ENCODE measurements around the gene BRI3BP. TPM values are rescaled to one million over a fixed set of nuclear protein-coding genes. Genes with fewer than 3 reads are reported as not detected.

BRI3BP gene
- total and polyA plus RNA-seq, 9 of the 15 experiments (the other 6 are each of a cell fraction or from before 2014, with no cell fraction given) = 12.3 to 25.0 (median 16.6) TPM

GRCh38 chr12:125049093-125049458 lies 55.6 kb downstream of the BRI3BP start:
- no peaks in the 10 kb centered on the region for H4K20me1 ChIP-seq (replicated peaks; ENCODE audit: control insufficient read depth, insufficient read depth, low read length)
- H2AFZ ChIP-seq (ENCODE audit: low read depth, low read length) = peak overlapping the region; percentile 44
- WGBS (ENCODE audit: insufficient coverage, low coverage, missing lambda C conversion rate) = 52% methylated on average over 15 of the region's 15 CpGs
- H3K36me3 ChIP-seq (ENCODE audit: control insufficient read depth, insufficient read depth, low read length) = no peaks in the 10 kb centered on the region
- in situ Hi-C loops (cut with MboI) = no loop called here
- DNase-seq (ENCODE audit: extremely low read depth in 1 of 4, low spot score in 3 of 4) (no peak), ATAC-seq (peak; percentile 40), FAIRE-seq (no peak)
- peak overlapping the region; percentile 32 for H3K4me3 ChIP-seq
- ChIA-PET CTCF (ENCODE audit: low intra/inter-chr PET ratio) (no interaction called here), POLR2A (interaction anchor here (1.0 to 1.5 kb wide), 2 partner anchors 13 to 132 kb away, joined by 5 to 7 read pairs; no protein-coding TSS in a partner anchor)
- intact Hi-C loops (cut with micrococcal nuclease) = loop anchor here (2.0 kb wide), 1 partner anchor 16 kb away; the partner anchor contains the start of gene AACS
- H3K79me2 ChIP-seq (ENCODE audit: control insufficient read depth, insufficient read depth, low read length) = no peaks in the 10 kb centered on the region
- H3K27ac ChIP-seq (ENCODE audit: extremely low read depth, low read depth, low read length) = peak overlapping the region; percentile 11; the same call in 2 of the 3 replicates
- TSS peak; percentile 77 for BruUV-seq (replicated peaks)
- no peaks in the 10 kb centered on the region for H3K9me1 ChIP-seq (ENCODE audit: control insufficient read depth, insufficient read depth, low read length)
- H3K9ac ChIP-seq (ENCODE audit: insufficient read depth in 1 of 2, low read depth in 2 of 2, low read length in 2 of 2) = peak overlapping the region in 1 of 2 experiments; percentile 60; a peak in 1 of 4 replicates
- no peaks in the 10 kb centered on the region for H3K9me3 ChIP-seq (replicated peaks; ENCODE audit: control insufficient read depth, insufficient read depth, low read depth, low read length)
- peak overlapping the region; percentile 69 for H3K4me2 ChIP-seq (ENCODE audit: insufficient read depth, low read length)
- peaks cover 2 to 9% of the 10 kb centered on the region in 2 experiments; a peak in 4 of 5 replicates for H3K4me1 ChIP-seq (replicated peaks in 1 of 2; ENCODE audit: control insufficient read depth in 2 of 2, insufficient read depth in 2 of 2, low read length in 2 of 2)
- peaks cover 0 to 12% of the 10 kb centered on the region in 2 experiments; a peak in 3 of 5 replicates for H3K27me3 ChIP-seq (ENCODE audit: control insufficient read depth in 2 of 2, insufficient read depth in 2 of 2, low read length in 2 of 2)
- TF ChIP-seq KDM1A (IDR thresholded peaks at IDR 0.05) (0 out of 4 replicates have a peak, but pooled peaks of 1 of the 2 experiments have one; percentile 28), FOSL1 (tag; conservative IDR thresholded peaks at IDR 0.05) (no peak), ERF (CRISPR knock-in tag; IDR thresholded peaks at IDR 0.05) (no peak), NFYB (IDR thresholded peaks at IDR 0.05; ENCODE audit: extremely low read depth, insufficient read length) (no peak), MYBL2 (IDR thresholded peaks at IDR 0.05; ENCODE audit: low read depth) (no peak), MYBL2 (CRISPR knock-in tag; IDR thresholded peaks at IDR 0.05; ENCODE audit: borderline replicate concordance) (no peak), FOXJ3 (CRISPR knock-in tag; IDR thresholded peaks at IDR 0.05) (no peak), NFIX (CRISPR knock-in tag; IDR thresholded peaks at IDR 0.05; ENCODE audit: low read depth) (no peak), ZC3H8 (IDR thresholded peaks at IDR 0.05) (no peak), ZNF830 (CRISPR knock-in tag; IDR thresholded peaks at IDR 0.05) (no peak), HNRNPLL (IDR thresholded peaks at IDR 0.05; ENCODE audit: low read depth, low read length, poor library complexity, severe bottlenecking) (peak; percentile 59), RBM15 (IDR thresholded peaks at IDR 0.05; ENCODE audit: insufficient read depth, low read length) (no peak), CHD2 (IDR thresholded peaks at IDR 0.05; ENCODE audit: low read depth, low read length) (no peak), PATZ1 (CRISPR knock-in tag; IDR thresholded peaks at IDR 0.05; ENCODE audit: borderline replicate concordance) (no peak), BRF2 (IDR thresholded peaks at IDR 0.05; ENCODE audit: borderline replicate concordance, insufficient read depth, insufficient read length) (no peak)
